Brain microvascular endothelial cell (primary cell): Measurements from ENCODE around the gene KCNS1.
"Not testable (repeated sequence)": the region's sequence is repeated elsewhere in the genome, so short reads cannot be mapped to it uniquely, and the experiment has no call there.

Experiments
- DNase-seq: peaks from one replicate; pipeline ENCODE4 v3.0.0-alpha.2; 2020
- H3K27ac ChIP-seq: fragments of 250-450 bp; sonication (Bioruptor Pico); 2 replicates; pipeline ENCODE4 v1.5.1; 2020; ENCODE audit warnings: mild to moderate bottlenecking, moderate library complexity
- H3K27me3 ChIP-seq: fragments of 250-450 bp; sonication (Bioruptor Pico); replicated peaks from 2 replicates; pipeline ENCODE4 v1.5.1; 2020; ENCODE audit warnings: mild to moderate bottlenecking
- H3K36me3 ChIP-seq: fragments of 250-450 bp; sonication (Bioruptor Pico); replicated peaks from 2 replicates; pipeline ENCODE4 v1.5.1; 2020; ENCODE audit warnings: mild to moderate bottlenecking
- H3K4me3 ChIP-seq: 2 replicates; pipeline ENCODE4 v1.5.1; 2011; ENCODE audit warnings: low read depth, mild to moderate bottlenecking, control low read depth, low read length, moderate library complexity
- in situ Hi-C: cut with HindIII; loops from 2 replicates; pipeline ENCODE4 v1.10.0; 2017; ENCODE audit warnings: low sequenced_read_pairs, low pct_ligation_motif_present
- TF ChIP-seq, protein P1 (sequence below): IDR thresholded peaks from 2 replicates; pipeline ENCODE4 v1.5.1; 2011; ENCODE audit warnings: low read depth, mild to moderate bottlenecking, moderate library complexity, low read length, control low read depth, inconsistent platforms; ENCODE audit errors: missing control alignments

The KCNS1 gene

GRCh38 chr20:45100563-45101245, at the start of gene KCNS1:
Gene KCNS1, minus strand, starts transcription at chr20:45101127. Its CDS starts 1,891 bp downstream, at chr20:45099236.
- Histone ChIP-seq H3K27ac (no peak within 1 kb of the TSS), H3K36me3 (no peaks in the 10 kb centered on the region), H3K4me3 (peak within 1 kb of the TSS; percentile 35), H3K27me3 (no peaks in the 10 kb centered on the region)
- DNase-seq: peak; percentile 9
- in situ Hi-C loops: no loop called here
- TF ChIP-seq, protein P1, sequence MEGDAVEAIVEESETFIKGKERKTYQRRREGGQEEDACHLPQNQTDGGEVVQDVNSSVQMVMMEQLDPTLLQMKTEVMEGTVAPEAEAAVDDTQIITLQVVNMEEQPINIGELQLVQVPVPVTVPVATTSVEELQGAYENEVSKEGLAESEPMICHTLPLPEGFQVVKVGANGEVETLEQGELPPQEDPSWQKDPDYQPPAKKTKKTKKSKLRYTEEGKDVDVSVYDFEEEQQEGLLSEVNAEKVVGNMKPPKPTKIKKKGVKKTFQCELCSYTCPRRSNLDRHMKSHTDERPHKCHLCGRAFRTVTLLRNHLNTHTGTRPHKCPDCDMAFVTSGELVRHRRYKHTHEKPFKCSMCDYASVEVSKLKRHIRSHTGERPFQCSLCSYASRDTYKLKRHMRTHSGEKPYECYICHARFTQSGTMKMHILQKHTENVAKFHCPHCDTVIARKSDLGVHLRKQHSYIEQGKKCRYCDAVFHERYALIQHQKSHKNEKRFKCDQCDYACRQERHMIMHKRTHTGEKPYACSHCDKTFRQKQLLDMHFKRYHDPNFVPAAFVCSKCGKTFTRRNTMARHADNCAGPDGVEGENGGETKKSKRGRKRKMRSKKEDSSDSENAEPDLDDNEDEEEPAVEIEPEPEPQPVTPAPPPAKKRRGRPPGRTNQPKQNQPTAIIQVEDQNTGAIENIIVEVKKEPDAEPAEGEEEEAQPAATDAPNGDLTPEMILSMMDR: peak; percentile 33

DNA sequence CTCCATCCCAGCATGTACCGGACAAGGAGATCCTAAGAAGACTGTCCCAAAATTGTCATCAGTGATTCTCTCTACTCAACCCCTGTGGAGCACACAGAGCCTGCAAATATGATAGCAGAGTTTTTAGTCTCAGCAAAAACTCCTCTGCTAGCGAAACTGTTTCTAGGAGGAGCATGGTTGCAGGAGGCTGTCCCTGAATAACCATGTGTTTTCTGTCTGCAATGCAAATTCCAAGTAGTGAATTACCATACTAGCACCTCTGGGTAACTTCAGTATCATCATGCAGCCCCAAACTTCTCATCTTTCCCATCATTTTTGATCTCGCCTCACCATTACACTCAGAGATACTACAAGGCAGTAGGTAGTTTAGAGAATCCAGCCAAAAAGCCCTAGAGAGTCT, 48.1 kb upstream of the KCNS1 start:
- in situ Hi-C loops: no loop called here
- no peak overlapping the region for H3K4me3 ChIP-seq
- TF ChIP-seq, protein P1: no peak
- H3K27me3 ChIP-seq: peaks cover 2% of the 10 kb centered on the region
- DNase-seq: no peak
- H3K36me3 ChIP-seq: no peaks in the 10 kb centered on the region
- no peak overlapping the region for H3K27ac ChIP-seq

- H3K4me3 ChIP-seq: no peak overlapping the region
- in situ Hi-C loops: no loop called here
- peaks cover 2% of the 10 kb centered on the region for H3K27me3 ChIP-seq
- H3K36me3 ChIP-seq: no peaks in the 10 kb centered on the region
- no peak overlapping the region for H3K27ac ChIP-seq
- TF ChIP-seq, protein P1: no peak
- no peak for DNase-seq
These were observed 39.9 kb upstream of the KCNS1 start for GRCh38 chr20:45140836-45141235.

- H3K27ac ChIP-seq, in situ Hi-C loops, H3K36me3 ChIP-seq, H3K27me3 ChIP-seq, DNase-seq, H3K4me3 ChIP-seq: not testable (repeated sequence)
These were observed 38.9 kb upstream of the KCNS1 start for GRCh38 chr20:45139733-45140375.

DNA sequence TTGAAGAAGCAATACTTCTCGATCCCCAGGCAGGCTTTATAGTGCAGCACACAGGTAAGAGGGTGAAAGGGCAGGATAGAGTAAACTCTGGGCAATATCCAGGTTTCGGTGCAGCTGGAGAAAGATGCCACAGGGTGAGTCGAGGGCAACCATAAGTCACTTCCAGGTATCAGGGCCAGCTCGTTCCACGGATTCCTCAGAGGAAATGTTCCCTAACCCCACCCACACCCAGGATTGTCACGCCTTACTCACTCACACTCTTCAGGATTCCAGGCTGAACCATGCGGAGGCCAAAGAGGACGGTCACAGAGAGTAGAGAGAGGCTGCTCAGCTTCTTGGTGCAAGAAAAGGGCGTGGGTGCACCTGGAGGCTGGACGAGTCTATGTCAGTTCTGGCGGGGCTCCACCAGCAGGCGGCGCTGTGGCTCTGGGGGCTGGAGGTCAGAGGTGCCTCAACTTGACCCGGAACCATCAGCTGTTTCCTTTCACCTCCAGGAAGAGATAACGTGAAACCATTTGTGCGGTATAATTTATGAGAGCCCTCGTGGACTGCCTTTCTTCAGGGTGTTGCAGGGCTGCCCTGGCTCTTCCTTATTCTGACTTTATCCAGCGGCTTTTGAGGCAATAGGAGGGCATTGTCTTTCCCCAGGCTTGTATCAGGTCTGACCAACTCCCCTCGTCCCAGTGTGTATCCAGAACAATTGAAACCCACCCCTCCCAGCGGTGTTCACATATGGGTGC, 37.8 kb upstream of the KCNS1 start:
- TF ChIP-seq, protein P1: peak; percentile 74
- Histone ChIP-seq H3K36me3 (no peaks in the 10 kb centered on the region), H3K27ac (no peak overlapping the region), H3K4me3 (no peak overlapping the region), H3K27me3 (no peaks in the 10 kb centered on the region)
- DNase-seq: no peak
- in situ Hi-C loops: no loop called here

- Histone ChIP-seq H3K27me3 (no peaks in the 10 kb centered on the region), H3K4me3 (no peak overlapping the region), H3K36me3 (no peaks in the 10 kb centered on the region), H3K27ac (no peak overlapping the region)
- no peak for DNase-seq
- TF ChIP-seq, protein P1: no peak
- in situ Hi-C loops: no loop called here
These were observed 36.0 kb upstream of the KCNS1 start for GRCh38 chr20:45136911-45137310.
